Breast epithelium (tissue), 3 donors: ENCODE measurements around the gene IREB2.

Source experiments
- POLR2A ChIP-seq: fragments of 450-650 bp; IDR thresholded peaks from one replicate; pipeline ENCODE4 v1.6.1; 2016; ENCODE audit warnings: antibody characterized with exemption, mild to moderate bottlenecking, moderate library complexity
- POLR2AphosphoS5 ChIP-seq, 3 donors: sonication (generic); formaldehyde crosslinking; IDR thresholded peaks; one replicate each; pipeline ENCODE4 v1.6.1; 2017; ENCODE audit warnings: antibody characterized with exemption in 3 of 3
- TF ChIP-seq, protein P1 (sequence below), 3 donors: fragments of 450-650 bp; IDR thresholded peaks; one replicate each; pipeline ENCODE4 v1.5.1; 2016 to 2017; ENCODE audit warnings: antibody characterized with exemption in 3 of 3, mild to moderate bottlenecking in 3 of 3, moderate library complexity in 3 of 3

- TF ChIP-seq POLR2A (no peak), POLR2AphosphoS5 (IDR thresholded peaks at IDR 0.05) (no peak)
- TF ChIP-seq, protein P1, sequence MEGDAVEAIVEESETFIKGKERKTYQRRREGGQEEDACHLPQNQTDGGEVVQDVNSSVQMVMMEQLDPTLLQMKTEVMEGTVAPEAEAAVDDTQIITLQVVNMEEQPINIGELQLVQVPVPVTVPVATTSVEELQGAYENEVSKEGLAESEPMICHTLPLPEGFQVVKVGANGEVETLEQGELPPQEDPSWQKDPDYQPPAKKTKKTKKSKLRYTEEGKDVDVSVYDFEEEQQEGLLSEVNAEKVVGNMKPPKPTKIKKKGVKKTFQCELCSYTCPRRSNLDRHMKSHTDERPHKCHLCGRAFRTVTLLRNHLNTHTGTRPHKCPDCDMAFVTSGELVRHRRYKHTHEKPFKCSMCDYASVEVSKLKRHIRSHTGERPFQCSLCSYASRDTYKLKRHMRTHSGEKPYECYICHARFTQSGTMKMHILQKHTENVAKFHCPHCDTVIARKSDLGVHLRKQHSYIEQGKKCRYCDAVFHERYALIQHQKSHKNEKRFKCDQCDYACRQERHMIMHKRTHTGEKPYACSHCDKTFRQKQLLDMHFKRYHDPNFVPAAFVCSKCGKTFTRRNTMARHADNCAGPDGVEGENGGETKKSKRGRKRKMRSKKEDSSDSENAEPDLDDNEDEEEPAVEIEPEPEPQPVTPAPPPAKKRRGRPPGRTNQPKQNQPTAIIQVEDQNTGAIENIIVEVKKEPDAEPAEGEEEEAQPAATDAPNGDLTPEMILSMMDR (IDR thresholded peaks at IDR 0.05): no peak
Observed at GRCh38 chr15:78479650-78480049, 41.6 kb downstream of the IREB2 start.
